ENCODE measurements around the gene XK. TPM values are rescaled to one million over a fixed set of nuclear protein-coding genes. Genes with fewer than 3 reads are reported as not detected.

XK gene
- total RNA-seq, 4 donors from 2014 or later, result 9.2 to 20.5 (median 13.9) TPM

- no peak for ATAC-seq
Observed at GRCh38 chrX:37746218-37746941, 60.8 kb downstream of the XK start.

GRCh38 chrX:37746951-37747350 lies 61.4 kb downstream of the XK start:
- 100% methylated on average over 1 of the region's 1 CpG; no CpG with 5 or more reads in 1 of the 2 donors for WGBS, 2 donors (ENCODE audit: low coverage in 1 of 2)
- no peak for ATAC-seq

More at GRCh38 chrX:37746218-37746941, 60.8 kb downstream of the XK start:
- TF ChIP-seq POLR2A (IDR thresholded peaks at IDR 0.05), result no peak
- no peak for TF ChIP-seq POLR2AphosphoS5 (IDR thresholded peaks at IDR 0.05)
- no peak for TF ChIP-seq EP300 (IDR thresholded peaks at IDR 0.05)
- no peak for TF ChIP-seq CTCF (IDR thresholded peaks at IDR 0.05)
- H3K4me1 ChIP-seq, result no peaks in the 10 kb centered on the region
- WGBS, 2 donors (ENCODE audit: low coverage in 1 of 2), result 59 to 88% methylated on average over 2 to 3 of the region's 7 CpGs
- no peak overlapping the region for H3K27ac ChIP-seq
- H3K4me3 ChIP-seq, result no peak overlapping the region
- H3K27me3 ChIP-seq, result no peaks in the 10 kb centered on the region
- no peaks in the 10 kb centered on the region for H3K36me3 ChIP-seq
- H3K9me3 ChIP-seq, result no peaks in the 10 kb centered on the region

GRCh38 chrX:37752281-37752680 lies 66.7 kb downstream of the XK start:
- no peak for ATAC-seq
- Histone ChIP-seq H3K27ac (no peak overlapping the region), H3K4me3 (no peak overlapping the region), H3K27me3 (no peaks in the 10 kb centered on the region), H3K4me1 (no peaks in the 10 kb centered on the region), H3K36me3 (no peaks in the 10 kb centered on the region), H3K9me3 (no peaks in the 10 kb centered on the region)
- no peak for TF ChIP-seq POLR2A (IDR thresholded peaks at IDR 0.05)
- no peak for TF ChIP-seq POLR2AphosphoS5 (IDR thresholded peaks at IDR 0.05)
- TF ChIP-seq CTCF (IDR thresholded peaks at IDR 0.05), result no peak
- no peak for TF ChIP-seq EP300 (IDR thresholded peaks at IDR 0.05)
- WGBS, 2 donors (ENCODE audit: low coverage in 1 of 2), result 73 to 76% methylated on average over 1 to 2 of the region's 2 CpGs

More at GRCh38 chrX:37746951-37747350, 61.4 kb downstream of the XK start:
- Histone ChIP-seq H3K4me3 (no peak overlapping the region), H3K27ac (no peak overlapping the region), H3K9me3 (no peaks in the 10 kb centered on the region), H3K4me1 (no peaks in the 10 kb centered on the region), H3K27me3 (no peaks in the 10 kb centered on the region), H3K36me3 (no peaks in the 10 kb centered on the region)
- TF ChIP-seq POLR2AphosphoS5 (IDR thresholded peaks at IDR 0.05) (no peak), POLR2A (IDR thresholded peaks at IDR 0.05) (no peak), CTCF (IDR thresholded peaks at IDR 0.05) (no peak), EP300 (IDR thresholded peaks at IDR 0.05) (no peak)

GRCh38 chrX:37752936-37753335 lies 67.3 kb downstream of the XK start:
- no peak for ATAC-seq
- Histone ChIP-seq H3K4me1 (no peaks in the 10 kb centered on the region), H3K36me3 (no peaks in the 10 kb centered on the region), H3K9me3 (no peaks in the 10 kb centered on the region), H3K4me3 (no peak overlapping the region), H3K27me3 (no peaks in the 10 kb centered on the region), H3K27ac (no peak overlapping the region)
- no peak for TF ChIP-seq POLR2A (IDR thresholded peaks at IDR 0.05)
- no peak for TF ChIP-seq EP300 (IDR thresholded peaks at IDR 0.05)
- no peak for TF ChIP-seq POLR2AphosphoS5 (IDR thresholded peaks at IDR 0.05)
- TF ChIP-seq CTCF (IDR thresholded peaks at IDR 0.05), result no peak

GRCh38 chrX:37753384-37753783 lies 67.8 kb downstream of the XK start:
- no peak overlapping the region for H3K27ac ChIP-seq
- ATAC-seq, result no peak
- TF ChIP-seq POLR2A (IDR thresholded peaks at IDR 0.05) (no peak), EP300 (IDR thresholded peaks at IDR 0.05) (no peak), POLR2AphosphoS5 (IDR thresholded peaks at IDR 0.05) (no peak)
- H3K4me1 ChIP-seq, result no peaks in the 10 kb centered on the region
- H3K4me3 ChIP-seq, result no peak overlapping the region
- 87% methylated on average over 2 of the region's 2 CpGs; no CpG with 5 or more reads in 1 of the 2 donors for WGBS, 2 donors (ENCODE audit: low coverage in 1 of 2)
- no peaks in the 10 kb centered on the region for H3K36me3 ChIP-seq
- no peaks in the 10 kb centered on the region for H3K9me3 ChIP-seq
- no peaks in the 10 kb centered on the region for H3K27me3 ChIP-seq

All from gastroesophageal sphincter (tissue), 4 donors.